BJ (cell line): ENCODE data around the gene BLTP2. TPM values are rescaled to one million over a fixed set of nuclear protein-coding genes. Genes with fewer than 3 reads are reported as not detected.
"Not testable (repeated sequence)": the region's sequence is repeated elsewhere in the genome, so short reads cannot be mapped to it uniquely, and the experiment has no call there.

Experiments
- CTCF ChIA-PET: fragments of 350-600 bp; formaldehyde crosslinking; extraction: SDS; loops from one replicate; lab custom pipeline; 2021; ENCODE audit warnings: antibody characterized with exemption, inconsistent platforms; lab: Yijun Ruan, JAX
- POLR2A ChIA-PET: fragments of 300-600 bp; sonication (Branson Sonifier 250); formaldehyde crosslinking; extraction: SDS; loops from one replicate; lab custom pipeline; 2021; ENCODE audit warnings: antibody characterized with exemption; lab: Charles Lee
- DNase-seq: peaks from one replicate; pipeline ENCODE4 v3.0.0-alpha.2; 2011; ENCODE audit warnings: low read depth
- H3K27me3 ChIP-seq: 2 replicates; pipeline ENCODE4 v1.6.0; 2011; ENCODE audit warnings: low read length; ENCODE audit not compliant: control insufficient read depth, insufficient read depth
- H3K36me3 ChIP-seq: 2 replicates; pipeline ENCODE4 v1.5.1; 2011; ENCODE audit warnings: low read length; ENCODE audit not compliant: control insufficient read depth, insufficient read depth
- H3K4me3 ChIP-seq: 2 replicates; pipeline ENCODE4 v1.5.1; 2011; ENCODE audit warnings: low read depth, mild to moderate bottlenecking, control low read depth, low read length
- polyA plus RNA-seq: library from polyadenylated mRNA; depleted of rRNA; stranded (reverse); fragments of >200 nt; gene quantifications from 2 replicates; pipeline ENCODE4 v1.2.3, GENCODE V29; 2011
- TF ChIP-seq, protein P1 (sequence below): IDR thresholded peaks from 2 replicates; pipeline ENCODE4 v1.5.1; 2011; ENCODE audit warnings: low read depth, mild to moderate bottlenecking, control low read depth, inconsistent platforms, low read length, moderate library complexity; ENCODE audit not compliant: insufficient read depth

BLTP2 gene
- polyA plus RNA-seq, 1 experiment = 206 TPM

DNA sequence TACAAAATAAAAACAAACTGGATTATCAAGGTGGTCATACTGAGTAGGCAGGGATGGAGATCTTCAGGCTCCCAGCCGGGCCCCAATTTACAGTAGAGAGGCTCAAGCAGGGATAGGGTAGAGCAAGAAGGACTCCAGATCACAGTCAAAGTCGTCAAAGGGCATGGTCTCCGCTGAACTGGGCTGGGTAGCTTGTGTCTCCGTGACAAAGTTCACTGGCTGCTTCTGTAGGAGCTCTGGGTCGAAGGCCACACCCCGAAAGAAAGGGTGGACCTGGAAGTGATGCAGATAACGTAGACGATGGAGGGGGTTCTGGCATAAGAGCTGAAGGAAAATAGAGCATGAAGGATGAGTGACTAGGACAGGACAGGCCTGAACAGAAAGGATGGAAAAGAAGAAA, 34.6 kb downstream of the BLTP2 start:
- POLR2A ChIA-PET = no interaction called here

DNA sequence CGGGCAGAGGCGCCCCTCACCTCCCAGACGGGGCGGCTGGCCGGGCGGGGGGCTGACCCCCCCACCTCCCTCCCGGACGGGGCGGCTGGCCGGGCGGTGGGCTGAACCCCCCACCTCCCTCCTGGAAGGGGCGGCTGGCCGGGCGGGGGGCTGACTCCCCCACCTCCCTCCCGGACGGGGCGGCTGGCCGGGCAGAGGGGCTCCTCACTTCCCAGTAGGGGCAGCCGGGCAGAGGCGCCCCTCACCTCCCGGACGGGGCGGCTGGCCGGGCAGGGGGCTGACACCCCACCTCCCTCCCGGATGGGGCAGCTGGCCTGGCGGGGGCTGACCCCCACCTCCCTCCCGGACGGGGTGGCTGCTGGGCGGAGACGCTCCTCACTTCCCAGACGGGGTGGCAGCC, 40.9 kb downstream of the BLTP2 start:
- H3K36me3 ChIP-seq, H3K27me3 ChIP-seq, POLR2A ChIA-PET, CTCF ChIA-PET, DNase-seq, H3K4me3 ChIP-seq: not testable (repeated sequence)

More for the DNA sequence above, 34.6 kb downstream of the BLTP2 start:
- Histone ChIP-seq H3K4me3 (no peak overlapping the region), H3K36me3 (no peaks in the 10 kb centered on the region; the same call in 1 of the 2 replicates), H3K27me3 (no peaks in the 10 kb centered on the region)
- TF ChIP-seq, protein P1, sequence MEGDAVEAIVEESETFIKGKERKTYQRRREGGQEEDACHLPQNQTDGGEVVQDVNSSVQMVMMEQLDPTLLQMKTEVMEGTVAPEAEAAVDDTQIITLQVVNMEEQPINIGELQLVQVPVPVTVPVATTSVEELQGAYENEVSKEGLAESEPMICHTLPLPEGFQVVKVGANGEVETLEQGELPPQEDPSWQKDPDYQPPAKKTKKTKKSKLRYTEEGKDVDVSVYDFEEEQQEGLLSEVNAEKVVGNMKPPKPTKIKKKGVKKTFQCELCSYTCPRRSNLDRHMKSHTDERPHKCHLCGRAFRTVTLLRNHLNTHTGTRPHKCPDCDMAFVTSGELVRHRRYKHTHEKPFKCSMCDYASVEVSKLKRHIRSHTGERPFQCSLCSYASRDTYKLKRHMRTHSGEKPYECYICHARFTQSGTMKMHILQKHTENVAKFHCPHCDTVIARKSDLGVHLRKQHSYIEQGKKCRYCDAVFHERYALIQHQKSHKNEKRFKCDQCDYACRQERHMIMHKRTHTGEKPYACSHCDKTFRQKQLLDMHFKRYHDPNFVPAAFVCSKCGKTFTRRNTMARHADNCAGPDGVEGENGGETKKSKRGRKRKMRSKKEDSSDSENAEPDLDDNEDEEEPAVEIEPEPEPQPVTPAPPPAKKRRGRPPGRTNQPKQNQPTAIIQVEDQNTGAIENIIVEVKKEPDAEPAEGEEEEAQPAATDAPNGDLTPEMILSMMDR = no peak
- DNase-seq = no peak
- CTCF ChIA-PET = interaction anchor here (1.0 to 3.7 kb wide), 9 partner anchors 9 to 117 kb away, joined by 3 to 27 read pairs (median 4); partner anchors contain the start of genes BLTP2 and PIGS

DNA sequence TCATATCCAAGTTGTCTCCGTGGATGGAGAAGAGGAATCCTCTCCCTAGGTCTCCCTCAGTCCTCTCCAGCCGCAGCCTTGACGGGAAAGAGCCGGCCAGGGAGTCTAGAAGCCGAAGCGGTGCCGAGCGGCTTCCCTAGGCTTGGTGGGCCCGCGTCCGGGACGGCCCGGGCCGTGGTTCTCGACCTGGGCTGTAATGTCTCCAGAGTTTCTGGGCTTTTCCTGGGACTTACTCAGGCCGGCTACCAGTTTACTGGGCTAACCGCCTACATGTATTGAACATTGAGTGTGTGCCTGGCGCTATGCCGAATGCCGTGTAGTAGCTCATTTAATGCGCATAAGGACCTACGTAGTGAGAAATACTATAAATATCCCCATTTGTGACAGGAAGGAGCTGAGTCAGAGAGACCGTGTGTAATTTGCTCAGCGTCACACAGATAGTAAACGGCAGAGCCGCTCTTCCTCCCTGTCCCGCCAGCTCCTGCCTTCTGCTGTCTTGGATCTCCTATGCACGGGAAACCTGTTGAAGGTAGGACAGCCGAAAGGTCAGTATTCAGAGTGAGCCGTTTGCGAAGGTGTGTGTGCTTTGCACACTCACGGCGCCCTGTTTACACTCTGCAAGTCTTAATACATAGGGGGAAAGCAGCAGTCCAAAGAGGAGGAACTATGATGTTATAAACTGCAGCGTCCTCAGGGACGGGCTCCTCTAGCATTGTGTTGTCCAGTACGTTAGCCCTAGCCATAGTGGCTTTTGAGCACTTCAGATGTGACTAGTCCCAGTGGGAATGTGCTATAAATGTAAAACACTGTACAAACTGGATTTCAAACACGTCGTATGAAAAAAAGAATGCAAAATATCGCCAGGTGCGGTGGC, 45.4 kb downstream of the BLTP2 start:
- CTCF ChIA-PET = interaction anchor here (1.1 to 5.5 kb wide), 3 partner anchors 10 to 45 kb away, joined by 4 to 35 read pairs (median 6); partner anchors contain the start of genes BLTP2 and RSKR
- POLR2A ChIA-PET = interaction anchor here (0.5 kb wide), 1 partner anchor 101 kb away, joined by 16 read pairs; no protein-coding TSS in a partner anchor

DNA sequence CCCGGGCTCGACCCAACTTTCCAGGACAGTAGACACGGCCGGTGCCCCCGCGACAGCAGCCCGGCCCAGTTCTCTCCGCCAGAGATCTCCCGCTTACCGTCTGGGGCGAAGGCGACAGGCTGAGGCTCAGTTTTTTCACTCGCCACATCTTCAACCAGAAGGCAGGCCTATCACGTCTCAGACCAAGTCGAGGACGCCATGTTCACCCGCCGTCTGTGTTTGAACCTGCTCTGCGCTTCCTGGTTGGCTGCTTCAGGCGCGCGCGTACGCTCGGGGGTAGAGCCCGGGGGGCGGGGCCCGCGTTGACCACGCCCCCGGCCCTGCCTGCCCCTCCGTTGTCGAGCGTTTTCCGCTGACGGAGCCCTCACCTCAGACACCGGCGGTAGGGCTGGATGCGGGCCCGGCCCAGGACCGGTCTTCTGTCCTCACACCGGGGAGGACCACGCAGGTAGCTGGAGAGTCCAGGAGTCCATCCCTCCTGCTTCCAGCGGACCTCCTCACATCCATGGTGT, 46.1 kb downstream of the BLTP2 start, which contains the start of gene SPAG5:
Gene SPAG5 (minus strand): TSS at position 227 of the 512 bp plus-strand sequence. CDS start 79 bp downstream, at position 148.
- POLR2A ChIA-PET = interaction anchor here (1.0 kb wide), 1 partner anchor 10 kb away, joined by 3 read pairs; no protein-coding TSS in a partner anchor
- peak; percentile 57 for DNase-seq
- CTCF ChIA-PET = interaction anchor here (1.1 to 5.5 kb wide), 2 partner anchors 11 to 14 kb away, joined by 4 to 35 read pairs; partner anchors contain the start of gene RSKR
- TF ChIP-seq, protein P1 = no peak
- H3K27me3 ChIP-seq = no peaks in the 10 kb centered on the region
- no peaks in the 10 kb centered on the region for H3K36me3 ChIP-seq
- H3K4me3 ChIP-seq = peak within 1 kb of the TSS; percentile 65

More for the DNA sequence above, 45.4 kb downstream of the BLTP2 start:
- DNase-seq = peak; percentile 53
- Histone ChIP-seq H3K4me3 (peak overlapping the region; percentile 65), H3K27me3 (no peaks in the 10 kb centered on the region), H3K36me3 (no peaks in the 10 kb centered on the region)
- TF ChIP-seq, protein P1 = no peak

DNA sequence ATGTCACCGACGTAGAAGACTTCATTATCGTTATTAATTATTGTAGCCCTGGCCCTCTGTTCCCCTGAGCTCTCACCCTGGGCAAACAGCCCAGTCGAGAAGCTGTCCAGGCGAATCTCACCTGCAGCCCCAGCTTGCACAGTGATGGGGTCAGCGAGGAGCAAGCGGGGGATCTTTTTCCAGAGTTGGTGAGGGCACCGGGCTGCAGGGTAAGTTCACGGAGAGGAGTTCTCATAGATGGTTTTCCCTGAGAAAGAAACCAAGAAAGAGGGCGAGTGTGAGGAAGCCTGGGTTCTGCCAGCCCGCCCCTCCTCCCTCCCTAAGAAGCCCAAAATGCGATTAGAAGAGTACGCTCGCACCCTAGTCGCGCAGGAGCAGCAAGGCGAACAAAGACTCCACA, 46.6 kb downstream of the BLTP2 start:
- H3K27me3 ChIP-seq = no peaks in the 10 kb centered on the region
- POLR2A ChIA-PET = interaction anchor here (1.0 kb wide), 1 partner anchor 9 kb away, joined by 3 read pairs; no protein-coding TSS in a partner anchor
- peak overlapping the region; percentile 65 for H3K4me3 ChIP-seq
- no peaks in the 10 kb centered on the region for H3K36me3 ChIP-seq
- TF ChIP-seq, protein P1 = no peak
- CTCF ChIA-PET = interaction anchor here (5.5 kb wide), 1 partner anchor 14 kb away, joined by 35 read pairs; the partner anchor contains the start of gene RSKR
- no peak for DNase-seq
